Central memory CD4-positive, alpha-beta T cell (primary cell): ENCODE data around the gene HDAC4.

Source experiments
- DNase-seq: peaks from one replicate; pipeline ENCODE4 v3.0.0; 2022

Gene HDAC4

DNA sequence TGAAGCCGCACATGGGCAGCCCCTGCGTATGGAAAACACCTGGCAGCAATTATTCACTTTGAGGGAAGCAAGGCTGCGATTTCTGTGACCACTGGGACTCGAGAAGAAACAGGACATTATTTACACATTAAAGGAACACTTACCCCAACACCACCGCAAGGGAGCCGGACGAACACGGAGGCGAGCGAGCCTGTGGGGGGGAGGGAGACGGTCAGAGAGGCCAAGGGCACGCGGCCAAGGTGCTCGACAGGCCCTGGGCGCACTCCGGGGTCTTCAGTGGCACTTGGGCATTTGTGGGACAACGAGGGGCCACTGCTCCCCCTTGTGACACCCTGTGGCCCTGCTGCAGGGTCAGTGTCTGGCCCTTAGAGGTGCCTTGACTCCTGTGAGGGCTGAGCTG, 306.0 kb downstream of the HDAC4 start:
- no peak for DNase-seq

- no peak for DNase-seq
Measured at GRCh38 chr2:239093952-239094351, 306.9 kb downstream of the HDAC4 start.

GRCh38 chr2:239093542-239093941, 307.3 kb downstream of the HDAC4 start:
- DNase-seq, result no peak

- DNase-seq, result no peak
Measured at GRCh38 chr2:239092571-239093294, 308.1 kb downstream of the HDAC4 start.

DNA sequence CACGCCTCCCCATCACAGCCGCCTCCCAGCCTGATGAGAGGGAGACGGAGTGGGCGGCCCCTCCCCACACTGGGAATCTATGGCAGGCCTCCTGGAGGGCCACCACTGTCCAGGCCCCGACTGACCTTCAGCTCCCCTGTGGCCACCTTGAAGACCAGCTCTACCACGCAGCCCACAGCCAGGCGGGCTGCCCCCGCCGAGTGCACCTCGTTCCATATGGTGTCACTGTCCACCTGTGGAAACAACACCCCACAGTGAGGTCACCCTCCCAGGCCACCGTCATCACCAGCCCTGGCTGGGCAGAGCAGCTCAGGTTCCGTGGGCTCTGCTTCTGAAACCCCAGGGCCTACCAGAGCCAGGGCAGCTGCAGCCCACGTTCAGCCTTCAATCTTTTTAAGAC, 310.9 kb downstream of the HDAC4 start:
- DNase-seq, result no peak

GRCh38 chr2:239087046-239087710, 313.6 kb downstream of the HDAC4 start:
- DNase-seq, result no peak

DNA sequence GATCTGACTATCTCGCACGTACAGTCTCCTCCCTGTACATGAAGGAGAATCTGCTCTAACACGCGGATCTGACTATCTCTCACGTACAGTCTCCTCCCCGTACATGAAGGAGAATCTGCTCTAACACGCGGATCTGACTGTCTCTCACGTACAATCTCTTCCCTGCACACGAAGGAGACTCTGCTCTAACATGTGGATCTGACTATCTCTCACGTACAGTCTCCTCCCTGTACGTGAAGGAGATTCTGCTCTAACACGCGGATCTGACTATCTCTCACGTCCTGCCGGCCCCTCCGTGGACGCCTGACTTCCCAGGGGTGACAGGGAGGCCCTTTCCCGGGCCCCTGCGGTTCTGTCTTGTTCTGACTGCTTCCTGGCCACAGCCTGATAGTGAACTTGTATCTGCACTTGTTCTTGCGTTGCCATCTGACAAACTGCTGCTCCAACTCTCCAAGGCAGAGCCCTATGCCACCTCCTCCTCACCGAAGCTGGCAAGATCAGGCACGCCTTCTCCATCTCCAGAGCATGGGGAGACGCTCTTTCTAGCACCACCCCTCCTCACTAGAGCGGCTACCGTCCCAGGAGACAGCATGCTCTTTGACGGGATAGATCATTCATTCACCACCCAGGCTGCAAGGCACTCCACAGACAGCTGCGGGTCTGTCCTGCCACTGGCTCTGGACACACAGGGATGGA, 314.3 kb downstream of the HDAC4 start:
- DNase-seq, result no peak

DNA sequence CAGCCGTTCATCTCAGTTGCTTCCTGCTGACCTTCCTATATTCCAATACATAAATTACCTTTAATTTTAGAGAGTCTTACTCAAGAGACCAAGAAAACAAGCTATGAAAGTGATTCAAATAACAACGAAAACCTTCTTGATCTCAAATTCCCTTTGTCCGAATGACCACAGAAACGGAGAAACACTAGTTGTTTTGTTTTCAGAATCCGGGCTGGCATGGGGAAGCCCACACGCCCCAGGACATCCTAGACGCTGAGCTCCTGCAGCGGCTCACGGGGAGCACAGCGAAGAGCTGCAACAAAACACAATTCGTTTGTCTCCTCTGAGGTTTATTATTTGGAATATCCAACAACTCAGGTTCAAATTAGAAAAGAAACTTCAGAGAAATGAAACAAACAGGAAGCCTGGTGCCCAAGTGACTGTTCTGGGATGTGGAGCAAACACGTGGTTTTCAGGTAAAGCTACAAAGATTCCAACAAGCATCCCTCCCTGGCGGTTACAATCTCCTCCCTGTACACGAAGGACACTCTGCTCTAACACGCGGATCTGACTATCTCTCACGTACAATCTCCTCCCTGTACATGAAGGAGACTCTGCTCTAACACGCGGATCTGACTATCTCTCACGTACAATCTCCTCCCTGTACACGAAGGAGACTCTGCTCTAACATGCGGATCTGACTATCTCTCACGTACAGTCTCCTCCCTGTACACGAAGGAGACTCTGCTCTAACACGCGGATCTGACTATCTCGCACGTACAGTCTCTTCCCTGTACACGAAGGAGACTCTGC, 315.4 kb downstream of the HDAC4 start:
- no peak for DNase-seq

DNA sequence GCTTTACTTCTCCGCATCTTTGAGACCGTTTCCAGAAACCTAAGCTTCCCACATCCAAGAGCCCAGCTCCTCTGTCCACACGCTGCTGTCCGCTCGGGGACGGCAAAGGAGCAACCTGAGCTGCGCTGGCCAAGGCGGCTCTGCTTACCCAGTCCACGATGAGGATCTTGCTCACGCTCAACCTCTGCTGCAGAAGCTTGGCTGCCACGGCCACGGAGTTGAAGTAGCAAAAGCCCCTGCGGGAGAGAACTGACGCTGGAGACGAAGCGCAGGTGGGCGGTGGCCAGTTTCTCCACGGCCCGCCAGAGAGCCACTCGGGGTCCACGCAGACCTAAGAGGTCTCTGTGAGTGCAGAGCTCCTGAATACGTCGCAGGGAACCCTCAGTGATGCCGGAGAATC, 316.8 kb downstream of the HDAC4 start:
- DNase-seq, result no peak

- DNase-seq, result no peak
Measured at GRCh38 chr2:239082425-239082824, 318.4 kb downstream of the HDAC4 start.

DNA sequence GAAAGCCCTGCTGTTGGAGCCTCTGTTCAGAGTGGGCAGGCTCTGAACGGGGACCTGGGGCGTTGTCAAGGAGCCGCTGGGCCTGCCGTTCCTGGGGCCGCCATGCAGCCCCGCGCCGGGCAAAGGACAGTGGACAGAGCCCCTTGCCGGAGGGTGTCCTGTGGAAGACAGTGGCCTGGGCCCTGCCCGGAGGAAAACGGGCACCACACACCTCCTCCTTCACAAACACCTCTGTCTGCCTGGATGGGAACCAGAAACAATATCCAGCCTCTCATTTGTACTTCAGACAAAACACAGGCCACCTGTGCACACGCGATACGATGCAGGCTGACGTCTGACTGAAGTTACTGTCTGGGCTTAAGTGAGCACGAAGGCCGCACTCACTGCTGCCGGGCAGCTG, 319.2 kb downstream of the HDAC4 start:
- DNase-seq, result no peak

GRCh38 chr2:239081046-239081445, 319.8 kb downstream of the HDAC4 start:
- no peak for DNase-seq

- no peak for DNase-seq
Measured at GRCh38 chr2:239079671-239080294, 321.0 kb downstream of the HDAC4 start.

GRCh38 chr2:239078128-239078924, 322.5 kb downstream of the HDAC4 start:
- DNase-seq, result no peak

DNA sequence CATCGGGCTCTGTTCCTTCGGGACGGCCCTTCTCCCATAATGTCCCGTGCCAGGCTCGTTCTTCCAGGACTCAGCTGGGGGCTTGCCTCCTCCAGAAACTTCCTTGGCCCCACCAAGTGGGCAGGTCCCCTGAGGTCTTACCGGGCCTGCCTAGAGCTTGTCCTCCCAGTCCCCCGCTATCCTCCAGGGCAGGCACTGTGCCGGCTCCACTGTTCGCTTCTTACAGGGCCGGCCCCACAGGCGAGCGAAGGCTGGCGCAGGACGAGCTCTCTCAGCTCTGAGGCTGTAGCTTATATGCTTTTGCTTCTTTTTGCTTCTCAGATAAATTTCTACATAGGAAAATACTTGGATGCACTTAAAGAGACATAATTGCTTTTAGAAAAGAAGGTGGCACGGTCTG, 323.6 kb downstream of the HDAC4 start:
- no peak for DNase-seq

- DNase-seq, result no peak
Measured at GRCh38 chr2:239075918-239076758, 324.7 kb downstream of the HDAC4 start.

- DNase-seq, result no peak
Measured at GRCh38 chr2:239073745-239074530, 326.9 kb downstream of the HDAC4 start.

DNA sequence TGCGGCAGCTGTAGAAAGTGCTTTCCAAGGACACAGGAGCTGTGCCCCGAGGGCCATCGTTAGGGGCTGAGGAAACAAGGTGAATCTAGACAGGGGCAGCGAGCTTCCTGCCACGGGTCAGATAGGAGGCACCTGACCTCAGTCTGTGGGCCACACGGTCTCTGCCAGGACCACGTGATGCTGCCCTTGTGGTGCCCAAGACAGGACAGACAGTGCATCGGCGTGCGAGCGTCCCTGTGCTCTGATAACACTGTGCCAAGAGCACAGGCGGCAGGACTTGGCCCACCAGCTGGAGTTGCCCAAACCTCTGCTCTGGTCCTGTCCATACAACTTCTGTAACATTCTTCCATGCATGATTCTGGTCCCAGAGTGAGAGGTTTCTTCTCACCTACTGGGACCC, 327.6 kb downstream of the HDAC4 start:
- DNase-seq, result no peak

- DNase-seq, result no peak
Measured at GRCh38 chr2:239072786-239073185, 328.0 kb downstream of the HDAC4 start.

GRCh38 chr2:239070466-239070865, 330.4 kb downstream of the HDAC4 start:
- DNase-seq, result no peak
